ENCODE data around the gene NPR3. TPM values are rescaled to one million over a fixed set of nuclear protein-coding genes. Genes with fewer than 3 reads are reported as not detected.

Gene NPR3
- total and polyA plus RNA-seq, 9 donors: 1.8 to 42.1 (median 5.8) TPM

DNA sequence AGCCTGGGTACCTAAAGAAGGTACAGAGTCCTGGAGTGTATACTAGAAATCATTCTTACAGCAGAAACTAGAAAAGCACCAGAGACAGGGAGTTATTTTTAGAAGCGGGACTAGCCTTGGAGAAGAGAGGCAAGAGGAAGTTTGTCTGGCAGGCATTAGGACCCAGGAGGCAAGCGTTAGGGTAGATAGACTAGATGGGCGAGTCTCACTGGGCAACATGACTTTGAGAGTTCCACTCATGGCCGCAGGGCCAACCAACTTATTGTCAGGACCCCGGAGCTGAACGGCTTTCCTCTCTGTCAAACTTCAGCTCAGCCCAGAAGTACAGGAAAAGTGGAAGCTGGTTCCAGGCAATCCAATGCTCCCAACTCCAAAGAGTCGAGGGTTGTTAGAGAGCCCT lies 34.1 kb upstream of the NPR3 start:
- Histone ChIP-seq H3K4me3 (no peak overlapping the region), H3K9me3 (no peaks in the 10 kb centered on the region), H3K36me3 (no peaks in the 10 kb centered on the region), H3K27me3 (no peaks in the 10 kb centered on the region), H3K27ac (no peak overlapping the region), H3K4me1 (ENCODE audit: insufficient read depth) (no peaks in the 10 kb centered on the region)
- TF ChIP-seq, protein P1, sequence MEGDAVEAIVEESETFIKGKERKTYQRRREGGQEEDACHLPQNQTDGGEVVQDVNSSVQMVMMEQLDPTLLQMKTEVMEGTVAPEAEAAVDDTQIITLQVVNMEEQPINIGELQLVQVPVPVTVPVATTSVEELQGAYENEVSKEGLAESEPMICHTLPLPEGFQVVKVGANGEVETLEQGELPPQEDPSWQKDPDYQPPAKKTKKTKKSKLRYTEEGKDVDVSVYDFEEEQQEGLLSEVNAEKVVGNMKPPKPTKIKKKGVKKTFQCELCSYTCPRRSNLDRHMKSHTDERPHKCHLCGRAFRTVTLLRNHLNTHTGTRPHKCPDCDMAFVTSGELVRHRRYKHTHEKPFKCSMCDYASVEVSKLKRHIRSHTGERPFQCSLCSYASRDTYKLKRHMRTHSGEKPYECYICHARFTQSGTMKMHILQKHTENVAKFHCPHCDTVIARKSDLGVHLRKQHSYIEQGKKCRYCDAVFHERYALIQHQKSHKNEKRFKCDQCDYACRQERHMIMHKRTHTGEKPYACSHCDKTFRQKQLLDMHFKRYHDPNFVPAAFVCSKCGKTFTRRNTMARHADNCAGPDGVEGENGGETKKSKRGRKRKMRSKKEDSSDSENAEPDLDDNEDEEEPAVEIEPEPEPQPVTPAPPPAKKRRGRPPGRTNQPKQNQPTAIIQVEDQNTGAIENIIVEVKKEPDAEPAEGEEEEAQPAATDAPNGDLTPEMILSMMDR (IDR thresholded peaks at IDR 0.05): no peak
- TF ChIP-seq POLR2A (IDR thresholded peaks at IDR 0.05) (no peak), EP300 (IDR thresholded peaks at IDR 0.05) (no peak)
- no peak for DNase-seq
- 69 to 79% (median 76%) methylated on average over 7 of the region's 7 CpGs for WGBS, 3 donors
- intact Hi-C loops (cut with DNase I): no loop called here

DNA sequence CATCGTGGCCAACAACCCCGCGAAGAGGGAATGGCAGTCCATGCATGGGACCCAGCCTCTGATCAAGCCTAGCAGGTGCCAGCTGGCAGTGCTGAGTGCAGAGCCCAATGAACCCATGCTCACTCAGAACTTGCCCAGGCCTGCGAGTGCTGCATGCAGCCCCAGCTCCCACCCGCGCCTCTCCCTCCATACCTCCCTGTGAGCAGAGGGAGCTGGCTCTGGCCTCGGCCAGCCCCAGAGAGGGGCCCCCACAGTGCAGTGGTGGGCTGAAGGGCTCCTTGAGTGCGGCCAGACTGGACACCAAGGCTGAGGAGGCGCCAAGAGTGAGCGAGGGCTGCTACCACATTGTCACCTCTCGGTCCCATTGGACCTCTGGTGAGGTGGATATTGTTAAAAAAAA lies 32.6 kb upstream of the NPR3 start:
- Histone ChIP-seq H3K27ac (no peak overlapping the region), H3K9me3 (no peaks in the 10 kb centered on the region), H3K4me1 (ENCODE audit: insufficient read depth) (no peaks in the 10 kb centered on the region), H3K36me3 (no peaks in the 10 kb centered on the region), H3K27me3 (no peaks in the 10 kb centered on the region), H3K4me3 (no peak overlapping the region)
- 93 to 94% (median 94%) methylated on average over 11 of the region's 11 CpGs for WGBS, 3 donors
- no peak for DNase-seq
- TF ChIP-seq, protein P1 (IDR thresholded peaks at IDR 0.05): no peak
- no peak for TF ChIP-seq EP300 (IDR thresholded peaks at IDR 0.05)
- TF ChIP-seq POLR2A (IDR thresholded peaks at IDR 0.05): no peak
- intact Hi-C loops (cut with DNase I): no loop called here

DNA sequence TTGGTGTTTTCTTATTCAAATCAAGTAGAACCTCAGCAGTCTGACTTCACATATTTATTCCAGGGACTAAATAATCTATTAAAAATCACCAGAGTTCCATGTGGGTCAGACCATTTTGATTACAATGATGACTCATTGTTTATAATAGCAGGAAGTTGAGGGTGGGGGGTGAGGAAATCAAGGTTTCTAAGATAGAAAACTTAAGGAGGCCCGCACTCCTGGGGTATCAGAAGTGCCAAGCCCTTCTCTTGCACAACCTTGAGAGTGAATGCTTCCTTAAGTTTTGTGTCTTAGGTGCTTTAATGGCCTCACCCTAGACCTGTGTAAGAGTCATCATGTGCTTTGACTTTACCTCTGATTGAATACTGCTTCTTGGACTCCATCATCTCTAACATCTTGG lies 31.9 kb upstream of the NPR3 start:
- no peak overlapping the region for H3K4me3 ChIP-seq
- no peaks in the 10 kb centered on the region for H3K4me1 ChIP-seq (ENCODE audit: insufficient read depth)
- H3K36me3 ChIP-seq: no peaks in the 10 kb centered on the region
- no peaks in the 10 kb centered on the region for H3K27me3 ChIP-seq
- H3K27ac ChIP-seq: no peak overlapping the region
- no peak for TF ChIP-seq EP300 (IDR thresholded peaks at IDR 0.05)
- TF ChIP-seq POLR2A (IDR thresholded peaks at IDR 0.05): no peak
- TF ChIP-seq, protein P1 (IDR thresholded peaks at IDR 0.05): no peak
- intact Hi-C loops (cut with DNase I): no loop called here
- 67 to 78% (median 77%) methylated on average over 1 of the region's 1 CpG for WGBS, 3 donors
- no peaks in the 10 kb centered on the region for H3K9me3 ChIP-seq
- no peak for DNase-seq

DNA sequence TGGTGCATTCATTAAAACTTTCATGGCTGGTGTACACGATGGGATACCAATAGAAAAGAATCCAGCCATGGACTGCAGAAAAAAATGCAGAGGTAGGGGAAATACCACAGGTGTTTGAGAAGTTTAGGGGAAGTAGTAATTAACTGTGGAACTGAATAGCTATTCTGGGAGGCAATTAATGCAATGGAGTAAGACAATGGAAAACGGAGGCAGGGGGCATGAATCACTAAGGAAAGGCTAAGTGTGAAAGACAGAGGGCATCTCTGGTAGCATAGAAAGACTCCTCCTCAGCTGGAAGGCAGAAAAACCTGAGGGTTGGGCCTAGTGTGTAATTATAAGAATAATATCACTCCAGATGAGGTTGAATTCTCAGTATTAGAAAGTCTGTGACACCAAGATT lies 30.9 kb upstream of the NPR3 start:
- no peak overlapping the region for H3K4me3 ChIP-seq
- TF ChIP-seq, protein P1 (IDR thresholded peaks at IDR 0.05): no peak
- no peaks in the 10 kb centered on the region for H3K4me1 ChIP-seq (ENCODE audit: insufficient read depth)
- 62 to 79% (median 73%) methylated on average over 2 of the region's 2 CpGs for WGBS, 3 donors
- no peaks in the 10 kb centered on the region for H3K36me3 ChIP-seq
- H3K27me3 ChIP-seq: no peaks in the 10 kb centered on the region
- no peak overlapping the region for H3K27ac ChIP-seq
- no peaks in the 10 kb centered on the region for H3K9me3 ChIP-seq
- intact Hi-C loops (cut with DNase I): no loop called here
- DNase-seq: no peak

DNA sequence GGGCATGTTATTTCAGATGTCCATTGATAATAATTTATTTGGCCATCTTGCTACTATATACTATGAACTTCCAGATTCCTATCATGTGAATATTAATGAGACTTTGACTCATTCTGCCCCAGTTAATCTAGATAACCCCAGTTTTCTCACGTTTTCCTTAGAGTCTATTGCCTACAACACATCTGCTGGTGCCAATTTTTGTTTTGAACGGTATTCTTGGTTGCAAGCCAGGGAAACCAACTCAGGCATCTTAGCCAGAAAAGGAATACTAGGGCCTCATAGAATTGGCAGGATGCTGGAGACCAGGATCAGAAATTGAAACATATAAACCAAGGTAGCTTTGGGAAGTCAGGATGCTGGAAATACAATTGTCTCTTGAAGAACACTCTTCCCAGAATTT lies 28.0 kb upstream of the NPR3 start:
- H3K4me3 ChIP-seq: no peak overlapping the region
- no peaks in the 10 kb centered on the region for H3K36me3 ChIP-seq
- TF ChIP-seq EP300 (IDR thresholded peaks at IDR 0.05) (no peak), POLR2A (IDR thresholded peaks at IDR 0.05) (no peak)
- TF ChIP-seq, protein P1 (IDR thresholded peaks at IDR 0.05): no peak
- intact Hi-C loops (cut with DNase I): no loop called here
- no peaks in the 10 kb centered on the region for H3K9me3 ChIP-seq
- peaks cover 1% of the 10 kb centered on the region for H3K4me1 ChIP-seq (ENCODE audit: insufficient read depth)
- 34 to 37% (median 35%) methylated on average over 2 of the region's 2 CpGs for whole genome bisulfite sequencing, 3 donors
- no peak for DNase-seq
- H3K27ac ChIP-seq: no peak overlapping the region
- H3K27me3 ChIP-seq: no peaks in the 10 kb centered on the region

Data from ovary (tissue), 9 donors.